ENCODE data around the gene KRTAP4-5. TPM values are rescaled to one million over a fixed set of nuclear protein-coding genes. Genes with fewer than 3 reads are reported as not detected.
"Not testable (repeated sequence)": the region's sequence is repeated elsewhere in the genome, so short reads cannot be mapped to it uniquely, and the experiment has no call there.

Gene KRTAP4-5
- total RNA-seq, 1 experiment from 2014 or later = not detected

GRCh38 chr17:41108728-41109386, 40.8 kb downstream of the KRTAP4-5 start:
- not testable (repeated sequence) for DNase-seq (ENCODE audit: low read depth)

DNA sequence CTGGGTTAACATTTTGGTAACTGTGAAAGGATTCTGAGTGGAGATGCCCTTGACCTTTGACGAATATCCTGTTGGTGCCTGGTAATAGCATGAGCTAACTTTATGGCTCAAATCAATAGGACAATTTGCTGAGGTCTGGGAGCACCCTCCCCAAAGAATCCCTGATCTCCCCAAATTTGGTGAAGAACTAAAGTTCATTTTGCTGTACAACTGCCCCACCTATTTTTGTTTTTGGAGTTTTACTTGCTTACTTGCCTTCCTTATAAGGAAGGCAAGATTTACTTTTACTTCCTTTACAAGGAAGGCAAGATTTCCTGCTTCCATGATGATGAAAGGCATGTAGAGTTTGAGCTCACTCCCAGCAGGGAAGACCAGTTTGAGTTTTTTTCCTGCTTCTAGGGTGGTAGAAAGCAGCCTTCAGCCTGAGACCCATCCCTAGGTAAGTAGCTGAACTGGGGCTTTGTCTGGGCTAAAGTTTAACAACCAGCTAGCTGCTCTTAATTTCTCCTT, 41.6 kb downstream of the KRTAP4-5 start:
- peak; percentile 55 for DNase-seq (ENCODE audit: low read depth)

- DNase-seq (ENCODE audit: low read depth) = not testable (repeated sequence)
Measured at GRCh38 chr17:41105347-41105746, 44.3 kb downstream of the KRTAP4-5 start, which contains the start of gene KRTAP4-9. Gene KRTAP4-9 (plus strand): TSS chr17:41105389. CDS start chr17:41105389, 0 bp downstream.

GRCh38 chr17:41104386-41105038, 45.1 kb downstream of the KRTAP4-5 start:
- DNase-seq (ENCODE audit: low read depth) = not testable (repeated sequence)

GRCh38 chr17:41103896-41104295, 45.7 kb downstream of the KRTAP4-5 start:
- no peak for DNase-seq (ENCODE audit: low read depth)

DNA sequence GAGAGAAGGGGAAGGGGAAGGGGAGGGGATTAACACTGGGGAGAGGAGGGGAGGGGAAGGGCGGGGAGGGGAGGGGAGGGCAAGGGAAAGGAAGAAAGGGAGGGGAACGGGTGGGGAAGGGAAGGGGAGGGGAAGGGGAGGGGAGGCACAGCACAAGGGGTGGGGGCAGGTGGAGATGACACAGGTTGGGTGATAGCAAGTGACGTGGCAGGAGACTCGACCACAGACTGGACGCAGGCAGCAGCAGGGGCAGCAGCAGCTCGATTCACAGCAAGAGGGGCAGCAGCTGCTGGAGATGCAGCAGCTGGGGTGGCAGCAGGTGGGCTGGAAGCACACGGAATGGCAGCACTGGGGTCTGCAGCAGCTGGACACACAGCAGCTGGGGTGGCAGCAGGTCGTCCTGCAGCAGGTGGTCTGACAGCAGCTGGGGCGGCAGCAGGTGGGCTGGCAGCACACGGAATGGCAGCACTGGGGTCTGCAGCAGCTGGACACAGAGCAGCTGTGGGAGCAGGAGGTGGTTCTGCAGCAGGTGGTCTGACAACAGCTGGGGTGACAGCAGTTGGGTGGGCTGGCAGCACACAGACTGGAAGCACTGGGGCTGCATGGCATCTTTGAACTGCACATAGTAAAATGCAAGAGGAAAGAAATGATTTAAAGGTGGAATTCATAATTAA, 47.9 kb downstream of the KRTAP4-5 start, which contains the start of gene KRTAP4-16:
Gene KRTAP4-16 (minus strand): TSS at position 624 of the 674 bp plus-strand sequence. CDS start 0 bp downstream, at position 624.
- peak; percentile 80 for DNase-seq (ENCODE audit: low read depth)

- peak; percentile 87 for DNase-seq (ENCODE audit: low read depth)
Measured at GRCh38 chr17:41099682-41100480, 49.7 kb downstream of the KRTAP4-5 start.

Small RNAs within 50 kb of the gene (small RNA-seq; reads per million reads assigned to genes)
- gene KRTAP4-17P = not detected

Other genes with a start within 250 kb of the KRTAP4-5 start
- 0.33 TPM in 1 of 2 replicates, not detected in the other for gene KRT23, start 212.2 kb downstream of the KRTAP4-5 start, total RNA-seq (2014; rRNA removed; shearing (Covaris generic))
- gene KRT39, start 182.9 kb downstream of the KRTAP4-5 start, total RNA-seq (2014; rRNA removed; shearing (Covaris generic)) = not detected in 2 replicates
- not detected in 2 replicates for gene KRT40, start 165.5 kb downstream of the KRTAP4-5 start, total RNA-seq (2014; rRNA removed; shearing (Covaris generic))
- gene KRTAP3-3, start 155.7 kb downstream of the KRTAP4-5 start, total RNA-seq (2014; rRNA removed; shearing (Covaris generic)) = not detected in 2 replicates
- not detected in 2 replicates for gene KRTAP3-2, start 149.9 kb downstream of the KRTAP4-5 start, total RNA-seq (2014; rRNA removed; shearing (Covaris generic))
- not detected in 2 replicates for gene KRTAP3-1, start 140.7 kb downstream of the KRTAP4-5 start, total RNA-seq (2014; rRNA removed; shearing (Covaris generic))
- not detected in 2 replicates for gene KRTAP1-5, start 122.6 kb downstream of the KRTAP4-5 start, total RNA-seq (2014; rRNA removed; shearing (Covaris generic))
- gene KRTAP1-4, start 119.6 kb downstream of the KRTAP4-5 start, total RNA-seq (2014; rRNA removed; shearing (Covaris generic)) = not detected in 2 replicates
- not detected in 2 replicates for gene KRTAP1-3, start 115.0 kb downstream of the KRTAP4-5 start, total RNA-seq (2014; rRNA removed; shearing (Covaris generic))
- gene KRTAP1-1, start 108.4 kb downstream of the KRTAP4-5 start, total RNA-seq (2014; rRNA removed; shearing (Covaris generic)) = not detected in 2 replicates
- 2.0 TPM in 1 of 2 replicates, not detected in the other for gene KRTAP2-1, start 102.5 kb downstream of the KRTAP4-5 start, total RNA-seq (2014; rRNA removed; shearing (Covaris generic))
- gene KRTAP2-2, start 94.6 kb downstream of the KRTAP4-5 start, total RNA-seq (2014; rRNA removed; shearing (Covaris generic)) = not detected in 2 replicates
- gene KRTAP2-3, start 89.7 kb downstream of the KRTAP4-5 start, total RNA-seq (2014; rRNA removed; shearing (Covaris generic)) = 1.2 and 6.2 TPM in 2 replicates
- gene KRTAP2-4, start 83.9 kb downstream of the KRTAP4-5 start, total RNA-seq (2014; rRNA removed; shearing (Covaris generic)) = not detected in 2 replicates
- not detected in 2 replicates for gene KRTAP4-7, start 65.7 kb downstream of the KRTAP4-5 start, total RNA-seq (2014; rRNA removed; shearing (Covaris generic))
- gene KRTAP4-8, start 51.7 kb downstream of the KRTAP4-5 start, total RNA-seq (2014; rRNA removed; shearing (Covaris generic)) = not detected in 2 replicates
- not detected in 2 replicates for gene KRTAP4-16, start 47.6 kb downstream of the KRTAP4-5 start, total RNA-seq (2014; rRNA removed; shearing (Covaris generic))
- gene KRTAP4-9, start 44.4 kb downstream of the KRTAP4-5 start, total RNA-seq (2014; rRNA removed; shearing (Covaris generic)) = 0.29 and 0.57 TPM in 2 replicates
- not detected in 2 replicates for gene KRTAP4-11, start 31.5 kb downstream of the KRTAP4-5 start, total RNA-seq (2014; rRNA removed; shearing (Covaris generic))
- not detected in 2 replicates for gene KRTAP4-12, start 25.6 kb downstream of the KRTAP4-5 start, total RNA-seq (2014; rRNA removed; shearing (Covaris generic))
- gene KRTAP4-6, start 9.3 kb downstream of the KRTAP4-5 start, total RNA-seq (2014; rRNA removed; shearing (Covaris generic)) = not detected in 2 replicates
- not detected in 2 replicates for gene KRTAP4-4, start 10.9 kb upstream of the KRTAP4-5 start, total RNA-seq (2014; rRNA removed; shearing (Covaris generic))
- gene KRTAP4-3, start 18.4 kb upstream of the KRTAP4-5 start, total RNA-seq (2014; rRNA removed; shearing (Covaris generic)) = not detected in 2 replicates
- gene KRTAP4-2, start 28.4 kb upstream of the KRTAP4-5 start, total RNA-seq (2014; rRNA removed; shearing (Covaris generic)) = not detected in 2 replicates
- not detected in 2 replicates for gene KRTAP4-1, start 35.1 kb upstream of the KRTAP4-5 start, total RNA-seq (2014; rRNA removed; shearing (Covaris generic))
- not detected in 2 replicates for gene KRTAP9-1, start 40.1 kb upstream of the KRTAP4-5 start, total RNA-seq (2014; rRNA removed; shearing (Covaris generic))
- gene KRTAP9-2, start 76.8 kb upstream of the KRTAP4-5 start, total RNA-seq (2014; rRNA removed; shearing (Covaris generic)) = not detected in 2 replicates
- not detected in 2 replicates for gene KRTAP9-3, start 82.6 kb upstream of the KRTAP4-5 start, total RNA-seq (2014; rRNA removed; shearing (Covaris generic))
- not detected in 2 replicates for gene KRTAP9-8, start 88.2 kb upstream of the KRTAP4-5 start, total RNA-seq (2014; rRNA removed; shearing (Covaris generic))
- not detected in 2 replicates for gene KRTAP9-4, start 99.9 kb upstream of the KRTAP4-5 start, total RNA-seq (2014; rRNA removed; shearing (Covaris generic))
- not detected in 2 replicates for gene KRTAP9-9, start 105.6 kb upstream of the KRTAP4-5 start, total RNA-seq (2014; rRNA removed; shearing (Covaris generic))
- not detected in 2 replicates for gene KRTAP9-6, start 115.6 kb upstream of the KRTAP4-5 start, total RNA-seq (2014; rRNA removed; shearing (Covaris generic))
- gene KRTAP9-7, start 125.9 kb upstream of the KRTAP4-5 start, total RNA-seq (2014; rRNA removed; shearing (Covaris generic)) = not detected in 2 replicates
- gene KRTAP29-1, start 153.0 kb upstream of the KRTAP4-5 start, total RNA-seq (2014; rRNA removed; shearing (Covaris generic)) = not detected in 2 replicates
- gene KRTAP16-1, start 159.5 kb upstream of the KRTAP4-5 start, total RNA-seq (2014; rRNA removed; shearing (Covaris generic)) = not detected in 2 replicates
- not detected in 2 replicates for gene KRTAP17-1, start 165.9 kb upstream of the KRTAP4-5 start, total RNA-seq (2014; rRNA removed; shearing (Covaris generic))
- gene KRT33A, start 201.0 kb upstream of the KRTAP4-5 start, total RNA-seq (2014; rRNA removed; shearing (Covaris generic)) = not detected in 2 replicates
- not detected in 2 replicates for gene KRT33B, start 220.0 kb upstream of the KRTAP4-5 start, total RNA-seq (2014; rRNA removed; shearing (Covaris generic))
- 0.80 and 1.2 TPM in 2 replicates for gene KRT34, start 232.5 kb upstream of the KRTAP4-5 start, total RNA-seq (2014; rRNA removed; shearing (Covaris generic))
- gene KRT31, start 247.8 kb upstream of the KRTAP4-5 start, total RNA-seq (2014; rRNA removed; shearing (Covaris generic)) = not detected in 2 replicates

Measured in HT1080 (cell line).